ENCODE results near the gene CDKAL1.
A peak's percentile ranks its signal among the peaks of the same experiment; 100 is the strongest.
"Not testable (repeated sequence)": the region's sequence is repeated elsewhere in the genome, so short reads cannot be mapped to it uniquely, and the experiment has no call there.

CDKAL1 gene

DNA sequence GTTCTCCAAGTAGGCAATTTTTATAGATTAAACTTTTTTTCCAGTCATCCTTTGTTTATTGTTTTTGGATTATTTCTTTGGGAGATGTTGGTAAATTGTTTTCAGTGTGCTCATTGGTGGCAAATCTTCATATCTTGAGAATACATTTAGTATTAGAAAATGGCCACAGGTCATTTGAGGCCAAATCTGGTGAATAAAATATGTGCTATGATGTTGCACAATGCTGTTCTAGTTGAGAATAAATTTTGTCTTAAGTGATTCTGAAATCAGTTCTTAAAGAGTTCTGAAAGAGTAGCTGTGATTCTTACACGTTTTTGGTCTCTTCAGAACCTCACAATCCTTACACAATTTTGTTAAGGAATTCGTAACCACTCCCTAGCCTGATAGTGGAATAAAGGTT, 20.1 kb downstream of the CDKAL1 start:
- DNase-seq (ENCODE audit: low spot score) = peak; percentile 4

DNA sequence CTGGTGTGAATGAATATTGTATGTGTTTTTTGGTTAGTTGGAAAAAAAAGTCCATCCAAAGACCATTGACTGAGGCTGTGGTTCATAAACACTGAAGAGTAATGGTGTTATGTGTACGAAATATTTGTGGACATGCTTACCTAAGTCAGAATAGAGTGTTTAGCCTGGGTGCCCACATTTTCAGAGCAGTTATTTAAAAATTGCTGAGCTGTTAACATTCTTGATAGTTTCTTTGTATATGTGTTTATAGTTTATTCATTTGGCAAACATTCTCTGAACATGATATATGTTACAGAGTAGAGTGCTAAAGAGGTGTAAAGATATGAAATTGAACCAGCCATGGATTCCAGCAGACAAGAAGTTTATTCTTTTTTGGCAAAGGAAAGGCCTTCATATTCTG, 20.6 kb downstream of the CDKAL1 start:
- no peak for DNase-seq (ENCODE audit: low spot score)

DNA sequence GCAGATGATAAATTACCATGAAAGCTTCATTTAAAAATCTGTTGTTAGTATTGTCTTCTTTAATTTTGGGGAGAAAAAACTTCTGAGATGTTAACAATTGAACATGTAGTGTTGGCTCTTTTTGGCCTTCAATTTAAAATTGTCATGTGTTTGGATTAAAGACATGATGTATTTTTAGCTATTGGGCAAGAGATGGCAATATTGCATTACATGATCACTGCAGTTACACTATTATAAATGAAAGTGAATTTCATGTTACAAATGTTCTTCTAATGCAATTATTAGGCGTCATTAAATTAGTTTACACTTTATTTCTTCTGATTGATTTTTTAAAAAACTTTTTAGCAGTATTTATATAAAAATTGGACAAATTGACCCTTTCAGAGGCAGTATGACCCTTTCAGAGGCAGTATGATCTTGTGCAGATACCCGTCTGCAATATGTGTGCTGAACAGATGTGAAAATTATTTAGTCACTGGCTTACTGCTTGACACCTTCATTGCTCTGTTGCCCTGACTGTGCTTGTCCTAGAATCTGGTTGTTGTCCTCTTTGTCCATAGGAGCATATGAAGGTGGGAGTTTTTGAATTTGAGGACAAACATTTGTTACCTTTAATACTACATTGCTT, 25.8 kb downstream of the CDKAL1 start:
- peak; percentile 28 for DNase-seq (ENCODE audit: low spot score)

DNA sequence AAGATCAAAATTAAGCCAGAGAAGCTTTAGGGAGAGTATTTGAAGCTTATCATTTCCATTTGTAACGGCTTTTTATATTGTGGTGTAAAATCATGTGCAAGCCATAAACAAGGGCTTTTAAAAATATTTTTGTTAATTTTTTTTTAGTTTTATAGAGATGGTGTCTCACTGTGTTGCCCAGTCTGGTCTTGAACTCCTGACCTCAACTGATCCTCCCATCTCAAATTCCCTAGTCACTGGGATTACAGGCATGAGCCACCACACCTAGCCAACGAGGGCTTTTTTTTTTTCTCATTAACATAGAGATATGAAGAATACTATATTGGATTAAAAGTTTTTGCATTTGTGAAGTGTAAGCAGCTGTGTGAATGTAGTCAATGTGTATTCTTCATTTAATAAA, 29.1 kb downstream of the CDKAL1 start:
- no peak for DNase-seq (ENCODE audit: low spot score)

DNA sequence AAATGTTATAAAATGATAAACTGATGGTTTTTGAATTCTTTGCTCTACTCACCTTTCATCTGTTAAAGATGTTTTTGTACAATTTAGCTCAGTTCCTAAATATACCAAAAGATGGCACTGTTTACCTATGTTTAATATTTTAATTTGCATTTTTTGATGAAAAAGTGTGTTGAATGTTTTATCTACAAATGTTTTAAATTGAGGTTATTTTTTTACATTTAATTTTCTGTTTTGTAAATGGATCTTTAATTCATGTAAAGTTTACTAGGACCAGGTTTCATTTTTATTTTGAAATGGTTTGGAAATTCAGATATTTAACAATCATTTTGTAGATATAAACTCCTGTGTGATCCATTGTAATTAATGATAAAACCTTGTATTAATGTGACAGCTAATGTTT, 30.0 kb downstream of the CDKAL1 start:
- peak; percentile 41 for DNase-seq (ENCODE audit: low spot score)

DNA sequence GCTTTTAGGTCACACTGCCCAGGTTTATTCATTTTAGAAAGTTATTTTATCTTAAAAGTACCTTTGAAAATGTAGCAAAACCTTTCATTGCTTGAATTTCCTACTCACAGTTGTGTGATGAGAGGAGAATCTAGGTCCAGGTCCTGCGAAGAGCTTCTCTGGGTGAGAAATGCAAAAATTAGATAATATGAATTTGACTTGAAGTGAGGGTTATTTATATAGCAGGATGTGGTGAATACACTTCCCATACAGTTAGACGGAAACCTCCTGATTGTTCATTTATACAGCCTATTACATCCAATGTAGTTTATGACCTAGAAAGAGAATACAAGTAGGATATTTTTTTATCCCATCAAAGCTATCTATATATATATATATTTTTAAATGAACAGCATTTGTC, 30.5 kb downstream of the CDKAL1 start:
- DNase-seq (ENCODE audit: low spot score) = no peak

DNA sequence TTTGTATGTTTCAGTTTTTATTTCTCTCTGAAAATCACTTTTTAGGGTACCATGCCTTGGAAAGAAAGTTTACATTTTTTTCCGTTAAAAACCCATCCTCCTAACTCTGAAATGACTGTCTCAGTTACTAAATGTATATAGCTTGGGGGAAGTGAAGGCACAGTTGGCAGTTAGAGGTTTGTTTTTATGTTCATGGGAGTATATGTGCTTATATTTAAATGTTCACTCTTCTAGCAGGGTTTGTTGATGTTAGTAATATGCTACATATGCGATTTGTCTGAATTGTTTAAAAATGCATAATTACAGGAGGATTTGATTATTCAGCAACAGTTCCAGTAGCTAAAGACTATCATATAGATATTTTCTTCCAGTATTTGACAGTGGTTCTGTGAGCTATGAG, 31.1 kb downstream of the CDKAL1 start:
- no peak for DNase-seq (ENCODE audit: low spot score)

DNA sequence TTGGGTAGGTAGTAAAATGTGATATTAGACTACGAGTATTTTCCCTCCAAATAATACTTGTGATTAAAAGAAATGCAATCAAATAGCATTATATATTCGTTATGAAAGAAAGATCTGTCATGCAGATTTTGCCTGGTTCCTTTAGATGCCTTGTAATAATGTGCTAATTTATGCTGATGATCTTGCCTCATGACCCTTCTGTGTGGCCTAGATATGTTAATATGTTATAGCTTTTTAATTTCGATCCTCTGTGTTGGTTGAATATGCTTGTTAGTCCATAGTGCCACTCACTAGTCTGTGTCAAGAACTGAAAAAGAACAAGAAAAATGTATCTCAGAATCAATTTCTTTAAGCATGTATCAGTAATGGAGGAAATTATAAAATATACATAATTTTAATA, 31.9 kb downstream of the CDKAL1 start:
- no peak for DNase-seq (ENCODE audit: low spot score)

DNA sequence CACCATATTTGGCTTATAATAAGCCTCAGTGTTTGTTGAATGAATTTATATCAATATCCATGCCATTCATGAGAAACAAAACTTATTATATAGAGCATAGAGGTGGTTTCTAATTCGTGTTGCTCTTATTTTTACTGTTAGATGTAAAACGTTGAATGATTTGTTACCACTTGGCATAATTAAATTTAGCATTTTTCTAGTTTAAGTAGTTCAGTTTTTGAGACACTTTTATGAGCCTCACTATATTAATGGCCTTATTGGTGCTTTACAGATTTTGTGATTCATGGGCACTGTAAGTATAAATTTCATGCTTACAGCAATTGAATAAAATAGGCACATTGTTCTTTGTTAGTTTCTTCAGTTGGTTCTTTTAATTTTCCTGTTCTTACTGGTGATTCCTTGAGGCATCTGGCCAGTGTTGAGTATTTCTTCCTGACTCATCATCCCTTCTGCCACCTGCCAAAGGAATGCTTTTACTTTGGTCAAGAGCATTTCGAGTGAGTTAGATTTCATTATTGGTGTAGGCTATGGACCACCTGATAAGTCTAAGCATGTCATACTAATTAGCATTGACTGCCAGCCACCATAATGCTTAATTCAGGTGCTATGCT, 34.8 kb downstream of the CDKAL1 start:
- DNase-seq (ENCODE audit: low spot score) = peak; percentile 11

DNA sequence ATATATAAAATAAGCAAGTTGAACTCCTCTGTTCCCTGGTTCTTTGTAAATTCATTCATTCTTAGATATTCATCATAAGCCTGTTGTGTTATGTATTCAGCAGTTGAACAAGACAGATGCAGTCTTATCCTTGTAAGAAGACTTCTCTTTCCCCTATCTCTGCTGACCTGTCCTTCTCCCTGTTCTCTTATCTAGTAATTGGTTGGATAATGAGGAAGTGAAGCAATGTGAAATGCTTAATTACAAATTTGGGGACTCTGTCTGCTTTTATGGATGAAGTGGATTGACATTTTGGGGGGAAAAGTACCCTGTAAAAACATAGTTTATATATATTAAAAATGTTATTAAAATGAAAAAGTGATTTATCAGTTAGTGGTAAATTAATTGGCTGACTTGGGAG, 37.0 kb downstream of the CDKAL1 start:
- DNase-seq (ENCODE audit: low spot score) = no peak

DNA sequence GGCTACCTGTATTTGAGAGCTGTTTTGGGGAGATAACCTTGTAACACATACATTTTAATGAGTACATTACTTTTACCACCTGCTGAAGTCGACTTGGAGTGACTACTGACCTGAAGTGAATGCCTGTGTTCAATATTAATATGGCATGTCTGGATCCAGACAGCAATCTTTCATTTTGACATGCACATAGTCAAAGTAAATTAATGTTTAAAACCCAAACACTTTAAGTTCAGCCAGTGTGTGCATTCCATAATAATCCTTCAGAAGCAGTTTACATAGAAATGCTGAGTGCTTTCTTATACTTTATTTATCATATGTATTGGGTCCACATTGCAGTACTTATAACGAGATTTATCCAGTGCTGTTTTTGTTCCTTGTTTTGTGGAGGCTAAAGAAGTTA, 38.0 kb downstream of the CDKAL1 start:
- DNase-seq (ENCODE audit: low spot score) = no peak

DNA sequence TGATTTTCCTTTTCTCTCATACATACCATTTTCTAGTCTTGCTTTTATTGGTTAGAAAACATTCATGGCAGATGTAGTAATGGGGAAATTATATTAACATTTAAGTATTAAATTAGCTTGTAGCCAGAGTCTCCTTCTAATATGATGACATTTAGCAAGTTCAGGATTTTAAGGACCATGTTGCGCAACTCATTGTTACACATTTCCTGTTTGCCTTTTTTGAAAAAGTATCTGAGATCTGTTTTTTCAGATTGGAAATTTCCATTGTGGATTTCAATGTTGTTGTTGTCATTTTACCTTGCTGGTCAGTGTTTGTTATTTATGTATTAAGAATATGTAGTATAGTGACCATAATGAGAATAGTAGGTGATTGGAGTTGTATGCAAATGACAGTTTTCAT, 38.7 kb downstream of the CDKAL1 start:
- DNase-seq (ENCODE audit: low spot score) = peak; percentile 37

DNA sequence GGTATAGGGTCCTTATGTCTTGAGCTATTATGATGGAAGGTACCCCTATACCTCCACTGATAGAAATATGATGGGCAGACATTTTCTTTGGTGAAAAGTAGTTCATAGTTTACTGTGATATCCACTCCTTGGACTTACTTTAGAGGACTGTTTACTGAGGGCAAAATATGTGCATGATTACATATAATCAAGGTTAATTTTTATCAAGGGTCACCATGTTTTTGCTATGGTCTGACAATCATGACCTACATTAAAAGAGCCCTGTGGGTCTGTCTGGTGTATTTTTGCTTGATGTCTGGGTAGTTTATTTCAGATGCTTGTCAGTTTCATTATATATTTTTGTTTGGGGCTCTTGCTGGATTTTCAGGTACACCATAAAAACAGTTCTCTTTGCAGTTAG, 40.1 kb downstream of the CDKAL1 start:
- no peak for DNase-seq (ENCODE audit: low spot score)

DNA sequence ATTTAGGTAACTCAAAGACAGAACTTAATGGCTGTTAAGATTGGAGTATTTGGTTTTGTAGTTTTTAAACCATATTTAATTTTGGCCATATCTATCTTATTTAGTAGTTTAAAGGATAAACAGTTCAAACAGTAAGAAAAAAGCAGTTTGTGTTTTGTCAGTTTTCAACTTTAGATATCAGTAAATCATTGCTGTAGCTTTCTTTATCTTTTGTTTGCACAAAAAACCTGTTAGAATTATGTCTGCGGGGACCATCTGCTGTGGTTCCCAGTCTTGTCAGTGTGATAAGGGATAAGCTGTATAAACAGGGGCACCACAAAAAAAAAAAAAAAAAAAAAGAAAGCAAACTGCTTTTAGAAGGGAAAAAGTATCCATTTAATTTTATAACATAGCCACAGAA, 40.9 kb downstream of the CDKAL1 start:
- no peak for DNase-seq (ENCODE audit: low spot score)

DNA sequence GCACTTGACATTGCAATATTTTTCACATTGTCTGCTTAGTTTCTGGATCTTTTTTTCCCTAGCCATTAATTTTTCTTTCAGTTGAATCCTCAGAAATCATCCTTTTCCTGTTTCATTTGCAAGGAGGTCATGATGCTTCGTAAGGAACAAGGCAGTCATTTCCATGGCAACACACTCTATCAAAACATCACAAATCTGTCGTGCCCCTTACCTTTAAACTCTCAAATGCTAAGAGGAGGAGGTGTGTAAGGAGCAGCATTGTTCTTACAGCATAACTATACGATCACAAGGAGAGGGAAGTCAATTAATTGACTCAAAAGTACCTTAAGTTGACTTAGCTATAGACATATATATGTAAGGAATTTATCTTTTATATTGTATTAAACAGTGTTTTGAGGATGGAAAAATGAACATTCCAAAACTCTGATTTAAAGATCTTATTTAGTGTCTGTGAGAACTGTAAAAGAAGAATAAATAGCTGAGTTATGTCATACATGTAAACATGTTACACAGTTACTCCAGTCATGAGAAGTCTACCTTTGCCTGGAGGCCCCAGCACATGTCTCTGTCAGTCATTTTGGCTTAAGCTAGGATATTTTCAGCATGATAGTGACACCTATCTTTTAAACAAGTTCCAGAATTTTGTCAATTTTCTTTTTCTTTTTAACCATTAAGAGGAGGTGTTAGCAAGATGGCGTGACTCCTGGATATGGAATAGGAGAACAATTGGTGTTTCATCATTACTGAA, 41.6 kb downstream of the CDKAL1 start:
- no peak for DNase-seq (ENCODE audit: low spot score)

DNA sequence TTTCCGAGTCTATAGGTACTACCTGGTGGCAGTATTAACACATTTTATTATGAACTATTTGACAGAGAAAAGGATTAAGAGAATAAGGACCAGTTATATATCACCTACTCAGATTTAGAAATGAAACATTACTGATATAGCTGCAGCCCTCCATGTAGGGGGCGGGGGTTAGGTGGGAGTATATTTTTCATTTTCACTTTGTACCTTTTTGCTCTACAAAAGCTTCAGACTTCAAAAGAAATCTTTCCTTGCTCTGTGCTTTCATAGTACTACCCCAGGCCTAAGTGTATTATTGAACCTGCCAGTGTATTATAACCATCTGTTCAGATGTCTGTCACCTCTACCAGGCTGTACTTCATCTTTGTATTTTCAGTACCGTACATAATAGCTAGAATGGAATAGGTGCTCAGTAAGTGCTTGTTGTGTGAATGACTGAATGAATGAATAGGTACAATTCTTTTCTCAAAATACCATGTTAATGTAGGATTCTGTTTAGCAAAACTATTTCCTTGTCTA, 43.0 kb downstream of the CDKAL1 start:
- no peak for DNase-seq (ENCODE audit: low spot score)

DNA sequence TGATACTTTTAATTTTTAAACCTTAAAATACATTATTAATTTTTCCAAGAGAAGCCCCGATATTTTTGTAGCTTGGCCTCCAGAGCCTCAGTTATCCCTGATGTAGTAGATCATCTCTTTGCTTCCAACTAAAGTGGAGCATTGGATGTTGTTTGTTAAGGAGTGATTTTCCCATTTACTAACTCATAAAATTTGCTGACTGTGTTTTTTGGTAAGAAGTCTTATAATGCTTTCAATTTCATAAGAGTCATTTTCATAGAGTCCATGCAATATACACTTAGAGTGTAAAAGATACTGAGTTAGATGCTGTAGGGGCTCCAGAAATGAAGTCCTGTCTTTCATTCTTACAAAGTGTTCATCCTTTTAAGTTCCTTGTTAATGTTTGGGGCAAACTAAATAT, 46.8 kb downstream of the CDKAL1 start:
- DNase-seq (ENCODE audit: low spot score) = no peak

DNA sequence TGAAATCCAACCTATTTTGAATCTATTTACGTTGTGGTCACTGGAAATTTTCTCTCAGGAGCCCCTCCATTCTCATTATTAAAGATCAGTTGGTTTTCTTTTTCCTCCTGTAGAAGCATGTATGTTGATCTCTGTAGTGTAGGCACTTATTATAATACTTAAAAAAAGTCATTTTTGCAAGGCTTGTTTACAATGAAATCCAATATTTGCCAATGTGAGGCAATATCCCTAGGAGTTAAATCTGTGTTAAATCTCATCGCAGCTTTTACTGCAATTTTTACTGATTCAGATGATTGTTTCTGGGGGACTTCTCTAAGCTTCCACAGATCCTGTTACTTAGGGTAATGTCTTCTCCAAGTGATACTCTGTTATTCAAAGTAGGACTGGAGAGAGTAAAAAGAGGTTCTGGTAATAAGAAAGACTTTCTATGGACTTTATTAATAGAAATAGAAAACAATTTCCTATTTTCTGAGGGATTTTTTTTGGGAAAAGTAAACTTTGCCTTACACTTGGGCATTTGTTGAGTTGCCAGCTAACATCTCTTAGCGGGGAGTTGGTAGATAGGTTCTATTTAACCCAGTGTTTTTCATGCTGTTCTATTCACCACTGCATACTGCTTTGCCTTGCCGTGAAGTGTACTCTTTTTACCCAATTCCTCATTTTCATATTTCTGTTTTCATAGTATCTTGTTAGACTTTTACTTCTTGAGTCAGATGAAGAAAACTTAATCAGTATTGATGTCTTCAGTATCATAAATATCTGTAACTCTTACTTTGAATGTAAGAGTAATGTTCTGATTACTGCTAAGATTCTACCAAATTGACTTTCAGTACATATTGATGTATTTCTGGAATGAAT, 48.6 kb downstream of the CDKAL1 start:
- DNase-seq (ENCODE audit: low spot score) = no peak

DNA sequence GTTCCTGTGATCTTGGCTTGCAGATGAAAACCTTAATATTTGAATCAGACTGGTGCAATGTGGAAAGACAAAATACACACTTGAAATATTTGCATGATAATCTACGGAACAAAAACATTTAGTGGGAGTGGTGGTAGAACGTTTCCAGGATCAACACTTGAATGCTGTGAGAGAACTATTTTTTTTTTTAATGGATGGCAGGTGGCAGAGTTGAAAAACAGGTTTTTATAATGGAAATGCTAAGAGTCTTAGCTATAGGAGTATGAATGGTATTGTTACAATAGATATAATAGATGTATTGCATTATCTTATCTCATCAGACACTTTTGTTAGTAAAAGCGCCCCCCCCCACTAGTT, 49.2 kb downstream of the CDKAL1 start:
- DNase-seq (ENCODE audit: low spot score) = no peak

DNA sequence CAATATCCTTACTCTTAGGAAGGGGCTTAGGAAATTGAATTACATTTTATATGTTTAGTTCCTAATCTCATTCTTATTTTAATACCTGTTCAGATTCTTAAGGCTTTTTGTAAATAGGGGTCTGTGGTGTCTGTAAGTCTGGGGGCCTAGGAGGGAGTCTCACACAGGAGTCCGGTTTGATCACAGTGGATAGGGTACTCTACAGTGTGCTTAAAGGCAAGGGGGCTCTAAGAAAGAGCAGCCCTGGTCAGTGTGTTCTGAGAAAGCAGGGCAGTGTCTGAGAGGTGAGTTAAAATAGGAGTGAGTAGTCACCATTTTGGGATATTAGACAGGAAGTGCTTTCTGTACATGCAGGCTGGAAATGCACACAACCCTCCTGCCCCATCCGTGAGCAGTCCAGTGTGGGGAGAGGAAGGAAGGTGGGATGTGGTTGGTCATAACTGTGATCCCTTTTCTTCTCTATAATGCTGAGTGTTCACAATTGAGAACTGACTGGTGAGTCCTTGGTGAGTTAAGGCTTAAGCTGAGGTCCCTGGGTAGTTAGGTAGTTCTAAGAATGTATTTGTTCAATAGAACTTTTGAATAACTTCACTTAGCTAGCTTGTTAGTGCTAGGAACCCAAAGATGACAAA, 50.0 kb downstream of the CDKAL1 start:
- no peak for DNase-seq (ENCODE audit: low spot score)

DNA sequence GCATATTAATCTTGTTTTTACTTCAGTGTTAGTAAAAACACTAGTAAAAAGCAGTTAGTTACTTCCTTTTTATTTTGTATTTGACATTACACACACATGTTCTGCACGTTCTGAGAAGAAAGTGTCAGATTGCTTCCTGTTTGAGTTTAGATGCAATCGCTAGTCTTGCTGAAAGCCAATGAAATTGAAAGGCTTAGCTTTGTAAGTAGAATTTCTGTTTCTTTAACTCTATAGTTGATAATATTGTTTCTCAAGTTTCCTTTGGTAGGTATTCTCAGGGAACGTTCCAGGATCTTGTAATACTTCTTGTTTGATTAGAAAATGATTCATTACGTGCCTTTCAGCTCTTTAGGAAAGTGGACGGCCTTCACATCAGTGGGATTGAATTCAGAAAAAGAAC, 55.0 kb downstream of the CDKAL1 start:
- peak; percentile 16 for DNase-seq (ENCODE audit: low spot score)

DNA sequence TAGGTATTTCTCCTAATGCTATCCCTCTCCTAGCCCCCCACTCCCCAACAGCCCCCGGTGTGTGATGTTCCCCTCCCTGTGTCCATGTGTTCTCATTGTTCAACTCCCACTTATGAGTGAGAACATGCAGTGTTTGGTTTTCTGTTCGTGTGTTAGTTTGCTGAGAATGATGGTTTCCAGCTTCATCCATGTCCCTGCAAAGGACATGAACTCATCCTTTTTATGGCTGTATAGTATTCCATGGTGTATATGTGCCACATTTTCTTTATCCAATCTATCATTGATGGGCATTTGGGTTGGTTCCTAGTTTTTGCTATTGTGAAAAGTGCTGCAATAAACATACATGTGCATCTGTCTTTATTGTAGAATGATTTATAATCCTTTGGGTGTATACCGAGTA, 56.2 kb downstream of the CDKAL1 start:
- DNase-seq (ENCODE audit: low spot score) = not testable (repeated sequence)
